Measurements from ENCODE around the gene HOXA5.

HOXA5 gene

DNA sequence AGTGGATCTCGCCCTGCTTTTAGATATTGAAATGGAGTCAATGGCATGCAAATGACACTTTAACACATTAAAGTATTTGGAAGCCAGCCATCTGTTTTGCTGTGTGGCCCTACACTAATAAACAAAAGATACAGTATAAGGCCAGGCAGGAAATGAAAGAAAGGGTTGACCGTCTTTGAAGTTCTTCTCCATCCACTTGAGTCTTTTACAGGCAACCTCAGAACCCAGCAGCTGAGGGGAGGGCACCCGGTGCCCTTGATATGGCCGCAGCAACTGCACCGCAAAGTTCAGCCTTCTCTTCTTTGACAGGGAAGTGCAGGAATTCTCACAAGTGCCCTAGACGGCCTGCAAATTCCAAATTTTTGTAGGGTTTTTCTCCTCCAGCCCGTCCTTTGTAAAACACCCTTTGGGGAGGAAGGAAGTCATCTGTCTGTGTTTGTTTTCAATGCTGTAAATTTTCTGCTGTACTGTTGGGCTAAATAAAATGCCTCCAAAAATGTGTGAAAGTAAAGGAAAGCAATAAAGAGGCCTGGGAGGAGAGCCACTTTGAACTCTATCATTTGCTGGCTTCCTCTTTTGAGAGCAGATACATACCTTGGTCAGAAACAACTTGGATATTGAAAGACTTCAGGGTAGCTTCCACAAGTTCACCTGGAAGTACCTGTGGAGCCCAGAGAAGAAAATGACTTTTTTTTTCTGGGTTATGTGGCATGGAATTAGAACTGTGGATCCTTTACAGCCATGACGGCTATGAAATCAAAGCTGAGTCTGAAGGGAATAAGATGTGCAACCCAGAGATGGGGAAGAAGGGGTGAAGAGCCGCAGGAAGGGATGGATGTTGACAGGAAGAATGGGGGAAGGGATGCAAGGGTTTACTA is 51.3 kb downstream of the HOXA5 start:
- DNase-seq (ENCODE audit: low read depth in 1 of 2, low spot score in 1 of 2), result no peak
- in situ Hi-C loops (cut with HindIII; ENCODE audit: low pct_unique_long_range_greater_than_20kb, low sequenced_read_pairs), result no loop called here
- TF ChIP-seq JUND (IDR thresholded peaks at IDR 0.05; ENCODE audit: low read depth), result no peak

DNA sequence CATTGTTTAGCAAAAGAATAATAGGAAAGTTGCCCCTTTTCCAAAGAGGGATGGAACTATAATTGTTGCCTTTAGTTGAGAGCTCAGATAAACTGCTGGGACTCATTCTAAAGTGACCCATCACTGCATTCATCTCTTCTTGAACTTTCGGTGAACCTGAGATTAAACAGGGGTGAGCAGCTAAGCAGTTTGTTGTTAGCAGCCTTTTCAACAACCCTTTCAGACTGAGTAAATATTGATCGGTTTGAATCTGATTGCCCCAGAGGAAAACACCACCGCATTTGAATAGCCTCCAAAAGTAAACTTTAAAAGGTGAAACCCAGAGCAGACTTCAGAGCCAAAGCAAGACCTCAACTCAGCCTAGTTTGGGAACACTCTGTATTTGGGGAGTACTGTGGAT is 52.4 kb downstream of the HOXA5 start:
- peak in 1 of 2 experiments; percentile 75 for DNase-seq (ENCODE audit: low read depth in 1 of 2, low spot score in 1 of 2)
- peak; percentile 58; the same call in 1 of the 2 replicates for TF ChIP-seq JUND (IDR thresholded peaks at IDR 0.05; ENCODE audit: low read depth)
- in situ Hi-C loops (cut with HindIII; ENCODE audit: low pct_unique_long_range_greater_than_20kb, low sequenced_read_pairs), result no loop called here
